Stimulated activated CD8-positive, alpha-beta memory T cell treated with anti-CD3 and anti-CD28 coated beads, Interleukin-15, amount 100 ng/mL, for 48 hours (primary cell): ENCODE data around the gene HMCN1.

Experiments
- DNase-seq, 2 donors: peaks; one replicate each; pipeline ENCODE4 v3.0.0-alpha.2; 2020; ENCODE audit warnings: low read depth in 2 of 2

HMCN1 gene

DNA sequence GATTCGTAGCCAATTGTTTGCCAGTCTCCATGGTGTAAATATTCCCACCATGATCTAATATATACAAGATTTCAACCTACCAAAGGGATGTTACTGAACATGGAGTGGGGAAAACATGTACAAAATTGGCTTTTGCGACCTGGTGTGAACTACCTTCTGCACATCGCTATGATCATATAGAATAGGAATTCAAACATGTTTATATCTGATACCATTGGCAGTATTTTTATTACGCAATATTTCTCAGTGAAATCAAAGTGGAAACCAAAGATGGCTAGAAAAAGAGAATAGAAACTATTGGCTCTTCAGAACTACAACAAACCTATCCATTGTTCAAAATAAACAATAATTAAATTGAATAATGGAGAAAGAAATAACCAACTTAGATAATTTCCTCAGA is 355.7 kb downstream of the HMCN1 start:
- no peak for DNase-seq

DNA sequence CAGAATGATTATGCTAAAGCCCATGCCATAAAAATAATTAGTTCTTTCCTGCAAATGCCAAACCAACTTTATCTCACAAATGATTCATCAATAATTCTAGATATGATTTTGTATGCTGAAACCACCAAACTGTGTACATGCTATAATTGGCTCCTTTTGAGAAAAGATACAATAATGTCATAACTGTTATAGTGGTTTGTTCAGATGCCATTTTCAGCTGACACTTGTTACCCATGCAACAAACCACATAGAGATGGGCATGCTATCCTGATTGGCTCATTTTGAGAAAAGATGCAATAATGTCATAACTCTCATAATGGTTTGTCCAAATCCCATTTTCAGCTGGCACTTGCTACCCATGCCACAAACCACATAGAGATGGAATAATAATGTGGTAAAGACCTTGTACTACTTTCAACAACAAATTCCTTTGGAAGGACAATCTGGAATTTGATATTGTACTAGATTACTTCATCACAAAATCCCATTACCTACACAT is 357.1 kb downstream of the HMCN1 start:
- no peak for DNase-seq

DNA sequence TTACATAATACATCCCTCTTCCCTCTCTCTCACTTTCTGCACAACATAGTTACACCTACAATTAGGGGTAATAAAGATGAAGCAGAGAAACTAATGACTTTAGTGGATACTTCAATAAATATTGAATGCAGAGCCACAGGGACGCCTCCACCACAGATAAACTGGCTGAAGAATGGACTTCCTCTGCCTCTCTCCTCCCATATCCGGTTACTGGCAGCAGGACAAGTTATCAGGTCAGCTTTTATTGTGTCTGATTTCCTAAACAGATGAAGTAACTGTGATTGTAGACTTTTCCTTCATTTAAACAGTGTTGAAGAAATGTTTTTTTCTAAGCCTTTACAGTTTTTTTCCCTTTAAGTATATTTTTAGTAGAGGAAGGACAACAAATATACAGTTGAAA is 359.2 kb downstream of the HMCN1 start:
- no peak for DNase-seq

DNA sequence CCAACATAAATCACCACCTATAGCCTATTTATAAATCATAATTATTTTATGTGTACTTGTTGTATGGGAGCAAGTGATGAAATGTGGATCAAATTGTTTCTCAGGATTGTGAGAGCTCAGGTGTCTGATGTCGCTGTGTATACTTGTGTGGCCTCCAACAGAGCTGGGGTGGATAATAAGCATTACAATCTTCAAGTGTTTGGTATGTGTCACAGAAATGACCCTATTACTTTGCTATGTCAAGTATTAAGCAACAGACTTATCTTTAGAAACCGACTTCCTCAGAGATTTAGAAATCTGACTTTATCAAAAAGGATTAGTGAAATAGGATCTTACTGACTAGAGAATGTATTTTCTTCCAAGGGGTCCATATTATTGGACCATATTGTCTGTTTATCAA is 360.0 kb downstream of the HMCN1 start:
- DNase-seq: no peak

DNA sequence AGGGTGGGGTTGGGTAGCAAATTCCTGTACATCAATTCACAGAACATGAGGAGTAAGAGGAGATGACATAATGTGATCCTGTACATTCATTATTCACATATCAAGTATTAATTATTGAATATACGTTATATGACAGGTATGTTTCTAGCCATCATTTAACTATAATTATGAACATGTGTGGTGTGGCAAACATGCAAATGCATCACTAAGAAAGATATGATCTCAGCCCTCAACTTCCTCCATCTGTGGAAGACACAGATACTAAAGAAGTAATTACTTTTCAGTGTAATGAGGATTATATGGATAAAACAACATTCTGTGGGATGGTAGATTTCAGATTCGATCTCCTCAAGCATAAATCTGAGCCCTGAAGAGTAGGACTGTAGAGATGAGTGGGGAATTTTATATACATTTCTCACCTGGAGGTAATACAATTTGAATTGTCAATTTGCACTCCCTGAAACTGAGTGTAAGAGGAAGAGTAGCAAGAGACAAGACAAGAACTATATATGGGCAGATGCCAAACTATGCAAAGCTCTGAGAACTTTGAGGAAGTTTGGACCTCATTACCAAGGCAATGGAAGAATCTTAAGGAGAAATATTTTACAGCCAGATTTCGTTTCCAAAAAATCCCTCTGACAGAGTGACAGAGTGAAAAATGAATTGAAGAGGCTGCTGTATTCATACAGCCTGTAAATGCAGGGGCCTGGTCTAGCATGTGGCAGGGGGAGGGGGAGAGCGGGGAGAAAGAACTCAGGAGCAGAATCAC is 365.3 kb downstream of the HMCN1 start:
- no peak for DNase-seq

DNA sequence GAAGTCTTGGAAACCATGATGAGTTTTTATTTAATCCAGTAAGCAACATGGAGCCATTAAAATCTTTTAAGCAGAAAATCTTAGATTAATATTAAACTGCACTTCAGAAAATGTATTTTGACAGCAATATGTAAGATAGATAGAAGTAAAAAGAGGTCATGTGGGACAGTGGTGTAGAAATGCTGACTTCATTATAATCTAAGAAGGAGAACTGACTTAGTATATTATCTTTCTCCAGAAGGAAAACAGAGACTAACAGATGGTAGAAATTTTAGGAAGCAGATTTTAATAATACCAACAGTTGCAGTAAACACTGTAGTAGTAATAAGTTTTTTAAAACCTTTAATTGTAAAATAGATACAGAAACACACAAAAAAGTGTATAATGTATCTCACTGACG is 367.9 kb downstream of the HMCN1 start:
- no peak for DNase-seq

DNA sequence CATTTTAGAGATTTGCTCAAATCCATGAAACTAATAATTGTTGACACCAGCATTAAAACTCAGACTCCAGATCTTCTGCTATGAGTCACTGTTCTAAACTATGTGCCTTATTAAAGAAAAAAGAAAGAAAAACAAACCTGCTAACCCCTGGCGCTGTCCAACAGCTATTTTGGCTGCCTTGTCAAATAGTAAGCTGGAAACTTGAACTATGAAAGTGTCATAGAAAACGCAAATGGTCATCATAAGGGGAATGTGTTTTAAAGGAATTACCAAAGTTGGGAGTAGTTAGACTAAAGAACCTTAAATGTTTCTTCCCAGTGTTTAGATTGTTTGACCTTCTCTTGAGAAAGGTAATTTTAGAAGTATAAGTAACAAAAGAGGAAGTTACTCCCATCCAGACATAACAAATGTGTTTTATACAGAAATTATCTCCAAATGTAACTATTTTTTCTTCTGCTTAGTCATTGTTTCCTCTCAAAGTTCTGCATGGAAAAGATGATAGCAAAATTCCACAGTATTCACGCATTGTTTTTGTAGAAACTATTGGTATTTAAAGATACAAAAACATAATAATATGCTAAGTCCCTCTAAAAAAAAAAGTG is 368.5 kb downstream of the HMCN1 start:
- no peak for DNase-seq

DNA sequence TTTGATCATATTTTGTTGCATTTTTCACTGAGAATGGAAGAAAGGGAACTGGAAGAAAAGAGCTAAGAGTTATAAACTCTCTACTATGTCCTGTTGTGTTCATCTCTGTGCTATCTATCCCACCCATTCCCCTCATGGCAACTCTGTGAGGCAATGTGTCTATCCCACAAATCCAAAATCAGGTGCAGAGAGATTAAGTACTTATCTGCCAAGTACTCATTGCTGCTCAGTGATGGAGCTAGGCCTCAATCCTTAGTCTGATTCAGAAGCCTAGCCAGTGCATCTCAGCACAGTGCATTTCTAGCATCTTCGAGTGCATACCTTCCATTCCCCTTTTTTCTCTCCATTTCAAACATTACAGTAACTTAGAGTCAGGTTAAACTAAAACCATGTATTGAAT is 370.3 kb downstream of the HMCN1 start:
- DNase-seq: no peak

DNA sequence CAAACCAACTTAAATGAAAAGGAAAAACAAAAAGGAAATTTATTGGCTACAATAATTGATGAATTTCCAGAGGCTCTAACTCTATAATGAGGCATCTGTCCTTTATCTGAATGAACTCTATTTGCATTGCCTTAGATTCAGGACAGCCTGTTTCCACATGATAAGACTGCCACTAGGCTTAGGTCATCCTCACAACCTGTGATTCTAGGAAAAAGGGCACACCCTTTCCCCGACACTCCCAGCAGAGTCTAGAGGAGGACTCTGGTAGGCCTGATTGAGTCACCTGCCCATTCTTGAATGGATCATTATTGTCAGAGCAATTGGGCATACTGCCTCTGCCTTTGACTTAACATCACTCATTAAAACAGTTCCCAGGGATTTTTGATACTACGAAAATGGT is 378.1 kb downstream of the HMCN1 start:
- DNase-seq: no peak

DNA sequence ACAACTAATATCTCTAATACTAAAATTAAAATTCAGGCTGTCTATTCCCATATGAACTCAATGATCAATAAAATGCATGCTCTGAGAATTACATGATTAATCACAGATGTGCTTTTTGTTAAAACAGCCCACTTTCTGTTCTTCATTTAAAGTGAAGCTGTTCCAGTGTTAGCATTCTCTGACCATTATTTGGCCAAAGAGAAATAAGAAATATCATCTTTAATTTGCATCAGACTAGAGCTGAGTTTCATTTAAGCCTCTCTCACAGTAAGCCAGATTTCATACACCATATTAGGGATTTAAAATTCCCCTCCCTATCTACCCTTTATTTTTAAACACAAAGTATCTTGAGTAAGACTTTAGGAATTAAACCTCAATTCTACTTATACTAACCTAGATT is 379.3 kb downstream of the HMCN1 start:
- DNase-seq: no peak

DNA sequence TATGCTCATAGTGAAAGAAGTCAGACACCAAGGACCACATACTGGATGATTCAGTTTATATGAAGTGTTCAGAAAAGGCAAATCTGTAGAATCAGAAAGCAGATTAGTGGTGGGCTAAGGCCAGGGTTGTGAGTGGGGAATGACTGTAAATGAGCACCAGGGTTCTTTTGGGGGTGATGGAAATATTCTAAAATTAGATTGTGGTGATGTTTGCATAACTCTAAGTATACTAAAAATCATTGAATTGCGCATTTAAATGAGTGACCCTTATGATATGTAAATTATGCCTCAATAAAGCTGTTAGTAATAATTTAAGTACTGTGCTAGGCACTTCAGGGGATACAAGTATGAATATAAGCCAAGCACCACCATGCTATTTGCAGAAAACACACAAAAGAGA is 384.5 kb downstream of the HMCN1 start:
- no peak for DNase-seq

DNA sequence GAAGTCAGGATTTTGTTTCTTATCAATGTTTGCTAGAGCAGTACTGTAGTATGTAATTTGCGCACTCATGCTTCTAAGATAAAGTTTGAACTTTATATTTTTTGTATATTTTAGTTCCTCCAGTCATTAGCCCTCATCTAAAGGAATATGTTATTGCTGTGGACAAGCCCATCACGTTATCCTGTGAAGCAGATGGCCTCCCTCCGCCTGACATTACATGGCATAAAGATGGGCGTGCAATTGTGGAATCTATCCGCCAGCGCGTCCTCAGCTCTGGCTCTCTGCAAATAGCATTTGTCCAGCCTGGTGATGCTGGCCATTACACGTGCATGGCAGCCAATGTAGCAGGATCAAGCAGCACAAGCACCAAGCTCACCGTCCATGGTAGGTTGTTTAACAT is 388.6 kb downstream of the HMCN1 start:
- no peak for DNase-seq

DNA sequence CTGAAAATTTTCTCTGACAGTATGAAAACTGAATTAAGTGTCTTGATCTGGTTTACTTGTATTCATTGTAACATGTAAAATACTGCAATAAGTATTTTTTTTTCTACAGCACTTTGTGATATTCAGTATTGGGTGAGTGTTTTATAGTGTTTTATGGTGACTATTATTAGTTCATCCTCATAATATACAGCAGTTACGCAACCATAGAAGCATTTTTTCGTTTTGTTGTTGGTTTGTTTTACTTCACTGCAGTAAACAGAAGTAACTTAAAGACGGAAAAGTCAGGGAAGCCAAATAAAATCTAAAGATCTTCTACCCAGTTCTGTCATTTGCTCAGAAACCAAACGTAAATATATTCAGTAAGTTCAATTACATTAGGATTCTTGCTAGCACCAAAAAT is 390.8 kb downstream of the HMCN1 start:
- no peak for DNase-seq

DNA sequence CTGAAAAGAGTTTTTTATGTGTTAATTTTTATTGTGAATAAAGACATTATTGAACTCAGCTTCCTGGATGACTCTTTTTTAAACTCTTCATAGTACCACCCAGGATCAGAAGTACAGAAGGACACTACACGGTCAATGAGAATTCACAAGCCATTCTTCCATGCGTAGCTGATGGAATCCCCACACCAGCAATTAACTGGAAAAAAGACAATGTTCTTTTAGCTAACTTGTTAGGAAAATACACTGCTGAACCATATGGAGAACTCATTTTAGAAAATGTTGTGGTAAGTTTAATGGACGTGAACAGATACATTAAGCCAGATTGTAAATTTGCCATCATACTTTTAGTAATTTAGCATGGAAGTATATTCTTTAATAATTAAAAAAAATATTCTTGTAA is 391.3 kb downstream of the HMCN1 start:
- no peak for DNase-seq

DNA sequence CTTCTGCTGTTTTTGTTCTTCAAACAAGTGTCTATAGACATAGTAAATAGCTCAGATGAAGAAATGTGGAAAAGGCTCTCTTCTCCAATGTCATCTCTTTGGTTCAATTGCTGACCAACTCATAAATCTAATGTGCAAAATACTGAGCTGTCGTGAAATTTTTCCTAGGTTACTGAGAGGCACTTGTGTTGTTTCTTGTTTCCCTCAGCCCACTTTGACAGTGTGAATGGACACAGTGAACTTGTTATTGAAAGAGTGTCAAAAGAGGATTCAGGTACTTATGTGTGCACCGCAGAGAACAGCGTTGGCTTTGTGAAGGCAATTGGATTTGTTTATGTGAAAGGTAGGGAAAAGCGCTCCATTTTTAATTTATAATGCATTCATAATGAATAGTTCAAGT is 395.6 kb downstream of the HMCN1 start:
- no peak for DNase-seq

DNA sequence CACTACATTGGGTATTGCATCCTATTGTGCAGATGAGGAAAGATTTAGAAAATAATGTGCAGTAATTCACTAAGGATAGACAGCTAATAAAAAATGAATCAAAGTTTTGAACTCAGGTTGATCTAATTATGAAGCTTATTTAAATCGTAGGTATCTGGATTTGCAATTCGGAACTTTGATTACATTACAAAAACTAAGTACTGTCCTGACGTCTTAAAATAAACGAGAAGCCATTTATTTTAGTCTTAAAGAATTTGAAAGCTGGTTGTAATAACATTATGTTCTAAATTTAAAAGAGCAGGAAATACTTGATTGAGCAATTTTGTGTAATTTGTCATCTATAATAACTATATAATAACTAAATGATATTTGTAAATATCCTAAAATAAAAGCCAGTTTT is 404.9 kb downstream of the HMCN1 start:
- DNase-seq: no peak

DNA sequence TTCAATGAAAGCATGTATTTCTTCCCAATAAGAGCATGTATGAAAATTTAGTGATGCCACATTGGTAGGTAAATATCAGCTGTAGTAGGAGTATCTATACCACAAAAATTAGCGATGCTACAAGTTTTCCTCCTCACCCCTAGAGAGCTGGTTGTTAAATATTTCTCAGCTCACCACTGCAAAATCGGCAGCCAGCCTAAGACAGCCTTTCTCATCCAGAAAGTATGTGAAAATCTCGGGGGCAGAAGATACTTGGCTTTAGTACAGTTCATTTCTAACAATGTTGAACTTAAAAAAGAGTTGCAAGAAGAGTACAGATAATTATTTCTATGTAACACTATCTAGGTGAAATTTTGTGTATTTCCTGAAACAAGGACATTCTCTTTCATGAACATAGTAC is 405.5 kb downstream of the HMCN1 start:
- DNase-seq: no peak

DNA sequence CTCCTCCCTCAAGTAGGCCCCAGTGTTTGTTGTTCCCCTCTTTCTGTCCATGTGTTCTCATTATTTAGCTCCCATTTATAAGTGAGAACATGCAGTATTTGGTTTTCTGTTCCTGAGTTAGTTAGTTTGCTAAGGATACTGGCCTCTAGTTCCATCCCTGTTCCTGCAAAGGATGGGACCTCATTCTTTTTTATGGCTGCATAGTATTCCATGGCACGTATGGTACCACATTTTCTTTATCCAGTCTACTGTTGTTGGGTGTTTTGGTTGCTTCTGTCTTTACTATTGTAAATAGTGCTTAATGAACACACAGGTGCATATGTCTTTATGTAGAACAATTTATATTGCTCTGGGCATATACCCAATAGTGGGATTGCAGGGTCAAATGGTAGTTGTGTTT is 408.0 kb downstream of the HMCN1 start:
- DNase-seq: no peak

DNA sequence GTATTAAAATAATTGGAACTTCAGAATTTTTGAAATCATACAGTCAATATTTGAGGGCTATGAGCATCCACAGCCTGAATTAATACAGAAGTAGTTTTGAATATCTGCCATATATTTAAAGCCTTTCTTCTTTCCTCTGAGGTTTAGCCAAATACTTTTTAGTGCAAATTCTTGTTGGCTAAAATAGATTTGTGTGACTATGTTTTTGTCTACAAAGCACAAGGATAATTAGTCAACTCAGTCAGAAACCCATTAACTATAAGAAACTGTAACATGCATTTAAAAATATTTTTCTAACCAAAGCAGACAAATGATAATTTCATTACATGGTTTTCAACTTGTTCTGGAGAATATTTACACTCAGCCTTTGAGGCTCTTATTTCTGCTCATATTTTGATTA is 408.7 kb downstream of the HMCN1 start:
- no peak for DNase-seq

DNA sequence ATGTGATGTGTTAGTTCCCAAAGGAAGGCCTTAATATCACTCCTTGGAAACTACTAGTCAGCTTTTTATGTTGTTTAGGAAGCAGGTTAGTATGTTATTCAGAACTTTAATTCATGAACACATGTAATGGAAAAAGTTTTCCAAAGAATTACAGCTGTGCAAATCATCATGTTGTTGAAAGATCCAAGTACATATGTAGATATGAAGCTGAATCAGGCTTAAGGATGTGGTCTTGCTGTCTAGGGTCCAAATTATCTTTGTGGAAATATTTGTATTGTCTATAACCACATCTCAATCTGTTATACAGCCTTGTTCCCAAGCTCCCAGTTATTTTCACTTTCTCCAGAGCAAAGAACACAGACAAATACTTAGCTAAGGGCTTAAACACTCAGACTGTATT is 409.3 kb downstream of the HMCN1 start:
- DNase-seq: no peak

DNA sequence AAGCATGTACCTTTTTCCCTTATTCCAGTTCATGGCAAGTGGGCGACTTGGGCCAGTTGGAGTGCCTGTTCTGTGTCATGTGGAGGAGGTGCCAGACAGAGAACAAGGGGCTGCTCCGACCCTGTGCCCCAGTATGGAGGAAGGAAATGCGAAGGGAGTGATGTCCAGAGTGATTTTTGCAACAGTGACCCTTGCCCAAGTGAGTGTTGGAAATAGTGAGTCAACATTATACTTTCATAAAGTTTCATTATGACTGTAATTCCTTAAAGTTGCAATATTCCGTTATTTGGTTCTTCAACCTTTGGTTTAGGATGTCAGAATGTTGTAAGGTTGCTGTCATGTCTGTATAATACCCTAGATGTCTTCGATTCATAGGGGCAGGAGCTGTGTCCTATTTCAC is 410.3 kb downstream of the HMCN1 start:
- no peak for DNase-seq

DNA sequence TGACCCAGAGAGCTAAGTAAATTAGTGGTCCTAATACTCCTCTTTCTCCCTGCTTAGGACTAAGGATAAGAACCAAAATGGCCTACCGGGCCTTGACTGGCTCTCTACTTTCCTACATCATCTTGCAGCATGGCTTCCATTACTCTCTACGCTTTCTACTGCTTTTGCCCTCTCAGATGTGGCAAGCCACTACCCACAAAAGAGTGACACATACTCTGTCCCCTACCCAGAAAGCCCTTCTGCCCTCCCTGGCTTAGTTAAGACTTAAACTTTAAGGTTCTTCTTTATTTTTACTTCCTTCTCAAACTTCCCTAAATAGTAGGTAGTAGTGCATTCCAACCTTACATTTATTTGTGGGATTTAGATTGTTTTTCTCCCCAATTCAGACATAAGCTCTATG is 412.8 kb downstream of the HMCN1 start:
- no peak for DNase-seq

DNA sequence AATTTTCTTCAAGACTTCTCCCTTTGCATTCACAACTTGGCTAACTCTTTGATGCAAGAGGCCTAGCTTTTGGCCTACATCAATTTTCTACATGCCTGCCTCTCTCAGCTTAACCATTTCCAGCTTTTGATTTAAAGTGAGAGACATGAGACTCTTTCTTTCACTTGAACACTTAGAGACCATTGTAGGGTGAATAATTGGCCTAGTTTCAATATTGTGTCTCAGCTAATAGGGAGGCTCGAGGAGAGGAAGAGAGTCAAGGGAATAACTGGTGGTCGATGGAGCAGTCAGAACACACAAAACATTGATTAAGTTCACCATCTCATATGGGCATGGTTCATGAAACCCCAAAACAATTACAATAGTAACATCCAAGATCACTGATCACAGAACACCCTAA is 415.4 kb downstream of the HMCN1 start:
- DNase-seq: no peak

DNA sequence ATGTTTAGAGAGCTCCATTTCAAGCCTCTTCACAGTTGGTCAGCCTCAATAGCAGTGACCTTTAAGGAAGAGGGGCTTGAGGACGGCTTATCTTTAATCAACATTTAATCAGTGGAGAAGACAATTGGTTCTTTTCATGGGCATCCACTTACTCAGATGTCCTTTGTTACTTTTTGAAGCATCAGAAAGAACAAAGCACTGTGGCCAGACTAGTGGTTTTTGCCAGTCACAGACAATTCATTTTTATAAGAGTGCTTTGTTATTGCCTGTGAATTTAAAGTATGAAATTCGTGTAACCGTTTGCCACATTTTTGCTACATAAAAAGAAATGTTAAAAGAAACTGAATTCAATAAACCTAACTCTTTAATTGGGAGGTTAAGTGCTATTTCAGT is 418.0 kb downstream of the HMCN1 start:
- DNase-seq: no peak
